ENCODE results near the gene TPRN. TPM values are rescaled to one million over a fixed set of nuclear protein-coding genes. Genes with fewer than 3 reads are reported as not detected.

The TPRN gene
- total RNA-seq, 1 donor from 2014 or later, result 2.8 TPM

DNA sequence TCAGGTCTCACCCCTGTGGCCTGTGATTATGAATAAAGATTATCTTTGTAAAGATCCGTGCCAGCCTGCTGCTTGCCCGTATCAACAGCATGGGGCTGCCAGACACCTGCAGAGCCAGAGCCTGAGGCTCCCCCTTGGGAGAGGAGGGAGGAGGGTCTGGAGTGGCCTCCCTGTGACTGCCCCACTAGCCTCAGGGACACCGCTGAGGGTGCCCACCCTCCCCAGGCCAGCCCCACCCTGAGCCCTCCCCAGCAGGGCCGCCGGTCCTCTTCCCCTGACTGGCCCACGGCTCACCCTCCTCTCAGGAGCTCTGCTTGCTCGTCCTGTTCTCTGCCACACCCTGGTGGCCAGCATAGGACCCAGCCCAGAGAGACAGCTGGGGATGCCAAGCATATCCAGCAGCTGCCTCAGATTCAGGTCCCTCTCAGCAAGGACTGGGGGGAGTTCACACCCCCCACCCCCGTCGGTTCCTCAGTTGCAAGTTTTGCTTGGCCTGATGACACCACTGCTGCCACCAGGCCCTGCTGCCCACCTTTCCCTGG is 10.2 kb downstream of the TPRN start:
- peak overlapping the region in 1 of 2 donors; percentile 91 for H3K4me3 ChIP-seq

DNA sequence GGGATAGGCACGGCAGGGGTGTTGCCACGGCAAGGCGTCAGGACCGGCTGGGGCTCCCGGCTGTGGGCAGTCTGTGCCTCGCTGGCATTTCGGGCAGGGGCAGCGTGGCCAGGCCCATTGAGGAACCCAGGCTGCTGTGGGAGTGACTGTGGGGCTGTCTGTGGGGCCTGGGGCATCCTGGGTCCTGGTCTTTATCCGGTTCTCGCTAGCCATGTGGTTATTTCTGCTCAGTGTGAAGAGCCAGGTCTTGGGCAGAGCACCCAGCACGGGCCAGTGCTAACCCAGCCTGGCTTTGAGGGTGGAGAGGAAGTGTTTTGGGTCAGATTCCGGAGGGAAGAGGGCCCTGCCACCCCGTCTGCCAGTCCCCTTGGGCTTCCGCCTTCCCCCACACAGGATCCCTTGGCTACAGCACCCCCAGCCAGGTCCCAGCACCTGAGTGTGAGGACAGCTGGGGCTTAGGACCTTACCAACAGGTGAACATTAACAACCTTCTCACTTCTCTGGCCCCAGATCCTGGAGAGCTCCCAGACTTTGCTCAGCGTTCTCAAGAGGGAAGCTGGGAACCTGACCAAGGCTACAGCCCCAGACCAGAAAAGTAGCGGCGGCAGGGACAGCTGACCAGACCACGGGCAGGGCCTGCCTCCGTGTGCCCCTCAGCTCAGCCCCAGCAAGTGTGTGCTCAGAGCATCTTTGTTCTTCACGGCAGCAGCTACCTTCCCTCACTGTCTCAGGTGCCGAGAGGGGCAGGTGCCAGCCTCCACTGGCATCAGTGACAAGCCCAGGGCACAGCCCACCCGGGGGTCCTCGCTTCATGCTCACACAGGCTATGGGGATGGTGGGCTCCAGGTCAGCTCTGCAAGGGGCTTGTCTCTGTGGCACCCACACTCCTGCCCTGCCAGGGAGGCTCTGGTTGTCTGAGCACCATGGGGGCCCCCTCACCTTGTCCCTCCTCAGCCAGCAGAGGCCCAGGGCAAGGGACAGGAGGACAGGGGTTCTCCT is 10.9 kb downstream of the TPRN start:
- Histone ChIP-seq H3K27ac (peak overlapping the region; percentile 86 to 89), H3K27me3 (no peaks in the 10 kb centered on the region), H3K9me3 (no peaks in the 10 kb centered on the region), H3K4me1 (peaks cover 23 to 38% of the 10 kb centered on the region in 2 donors), H3K36me3 (peaks cover 22 to 38% of the 10 kb centered on the region in 2 donors), H3K4me3 (peak overlapping the region; percentile 85 to 91)
- DNase-seq (ENCODE audit: low spot score in 2 of 2), result no peak
- TF ChIP-seq, protein P1, sequence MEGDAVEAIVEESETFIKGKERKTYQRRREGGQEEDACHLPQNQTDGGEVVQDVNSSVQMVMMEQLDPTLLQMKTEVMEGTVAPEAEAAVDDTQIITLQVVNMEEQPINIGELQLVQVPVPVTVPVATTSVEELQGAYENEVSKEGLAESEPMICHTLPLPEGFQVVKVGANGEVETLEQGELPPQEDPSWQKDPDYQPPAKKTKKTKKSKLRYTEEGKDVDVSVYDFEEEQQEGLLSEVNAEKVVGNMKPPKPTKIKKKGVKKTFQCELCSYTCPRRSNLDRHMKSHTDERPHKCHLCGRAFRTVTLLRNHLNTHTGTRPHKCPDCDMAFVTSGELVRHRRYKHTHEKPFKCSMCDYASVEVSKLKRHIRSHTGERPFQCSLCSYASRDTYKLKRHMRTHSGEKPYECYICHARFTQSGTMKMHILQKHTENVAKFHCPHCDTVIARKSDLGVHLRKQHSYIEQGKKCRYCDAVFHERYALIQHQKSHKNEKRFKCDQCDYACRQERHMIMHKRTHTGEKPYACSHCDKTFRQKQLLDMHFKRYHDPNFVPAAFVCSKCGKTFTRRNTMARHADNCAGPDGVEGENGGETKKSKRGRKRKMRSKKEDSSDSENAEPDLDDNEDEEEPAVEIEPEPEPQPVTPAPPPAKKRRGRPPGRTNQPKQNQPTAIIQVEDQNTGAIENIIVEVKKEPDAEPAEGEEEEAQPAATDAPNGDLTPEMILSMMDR (IDR thresholded peaks at IDR 0.05), result no peak
- intact Hi-C loops (cut with DNase I), result no loop called here

More for the DNA sequence above, 10.2 kb downstream of the TPRN start:
- H3K4me1 ChIP-seq, result peaks cover 23 to 38% of the 10 kb centered on the region in 2 donors
- peaks cover 19 to 30% of the 10 kb centered on the region in 2 donors for H3K36me3 ChIP-seq
- no peak for DNase-seq (ENCODE audit: low spot score in 2 of 2)
- H3K27me3 ChIP-seq, result no peaks in the 10 kb centered on the region
- H3K27ac ChIP-seq, result peak overlapping the region in 1 of 2 donors; percentile 86
- H3K9me3 ChIP-seq, result no peaks in the 10 kb centered on the region
- TF ChIP-seq, protein P1 (IDR thresholded peaks at IDR 0.05), result no peak
- intact Hi-C loops (cut with DNase I), result no loop called here

DNA sequence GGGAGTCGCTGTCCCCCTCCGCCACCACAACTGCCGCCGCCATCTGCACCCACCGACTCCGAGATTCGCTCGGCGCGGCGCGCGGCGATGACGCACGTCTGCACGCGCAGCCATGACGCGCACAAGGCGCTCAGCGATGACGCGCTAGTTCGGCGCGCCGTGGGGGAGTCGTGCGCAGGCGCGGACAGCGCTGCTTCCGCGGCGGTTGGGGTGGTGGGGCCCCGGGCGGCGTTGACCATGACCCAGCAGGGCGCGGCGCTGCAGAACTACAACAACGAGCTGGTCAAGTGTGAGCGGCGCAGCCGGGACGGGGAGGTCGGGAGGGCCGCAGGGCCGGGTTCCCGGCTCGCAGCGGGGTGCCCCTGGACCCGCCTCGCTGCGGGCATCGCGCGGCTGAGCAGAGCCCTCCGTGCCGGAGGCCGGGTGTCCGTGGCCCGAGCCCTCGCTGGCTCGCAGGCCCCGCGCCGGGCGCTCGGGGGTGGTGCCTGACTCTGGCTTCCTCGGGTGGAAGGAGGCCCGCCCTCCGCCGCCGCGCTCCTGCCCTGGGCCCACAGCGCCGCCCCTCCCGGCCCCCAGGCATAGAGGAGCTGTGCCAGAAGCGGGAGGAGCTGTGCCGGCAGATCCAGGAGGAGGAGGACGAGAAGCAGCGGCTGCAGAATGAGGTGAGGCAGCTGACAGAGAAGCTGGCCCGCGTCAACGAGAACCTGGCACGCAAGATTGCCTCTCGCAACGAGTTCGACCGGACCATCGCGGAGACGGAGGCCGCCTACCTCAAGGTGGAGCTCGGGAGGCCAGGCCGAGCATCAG is 11.8 kb downstream of the TPRN start, which contains the start of the genes ANAPC2 and SSNA1:
Gene ANAPC2 (minus strand): TSS at position 71 of the 807 bp plus-strand sequence. CDS start 28 bp downstream, at position 43.
Gene SSNA1 (plus strand): TSS at position 187 of the 807 bp plus-strand sequence. CDS start 51 bp downstream, at position 238.
- peak; percentile 70 to 95 for DNase-seq (ENCODE audit: low spot score in 2 of 2)
- TF ChIP-seq, protein P1 (IDR thresholded peaks at IDR 0.05), result peak in 2 of 3 experiments; percentile 15 to 35
- Histone ChIP-seq H3K36me3 (peaks cover 31 to 45% of the 10 kb centered on the region in 2 donors), H3K9me3 (no peaks in the 10 kb centered on the region), H3K4me3 (peak within 1 kb of the TSS; percentile 85 to 91), H3K27ac (peak within 1 kb of the TSS; percentile 86 to 89), H3K4me1 (peaks cover 23 to 38% of the 10 kb centered on the region in 2 donors), H3K27me3 (no peaks in the 10 kb centered on the region)
- intact Hi-C loops (cut with DNase I), result loop anchor here (1.0 kb wide), 5 partner anchors 12 to 705 kb away; partner anchors contain the start of genes NDOR1, SEC16A, TMEM203 and TPRN

DNA sequence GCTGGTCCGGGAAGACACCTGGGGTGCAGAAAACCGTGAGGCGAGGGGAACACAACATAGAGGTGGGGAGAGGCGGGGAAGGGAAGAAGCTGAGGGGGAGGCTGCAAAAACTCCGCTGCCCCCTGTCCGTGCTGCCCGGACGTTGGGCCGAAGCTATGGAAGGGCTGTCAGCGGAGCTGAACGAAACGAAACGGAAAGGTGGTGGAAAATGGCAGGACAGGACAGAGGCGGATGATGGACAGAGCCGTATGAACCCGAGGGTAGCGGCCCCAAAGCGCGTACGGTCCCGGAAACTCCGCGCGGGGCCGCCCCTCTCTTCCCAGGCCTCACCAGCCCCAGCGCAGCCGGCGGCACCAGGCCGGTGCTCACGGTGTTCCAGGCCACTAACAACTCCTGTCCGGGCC is 12.5 kb downstream of the TPRN start:
- intact Hi-C loops (cut with DNase I), result loop anchor here (1.0 kb wide), 5 partner anchors 12 to 705 kb away; partner anchors contain the start of genes NDOR1, SEC16A, TMEM203 and TPRN
- TF ChIP-seq, protein P1 (IDR thresholded peaks at IDR 0.05), result no peak
- no peaks in the 10 kb centered on the region for H3K27me3 ChIP-seq
- H3K4me1 ChIP-seq, result peaks cover 23 to 38% of the 10 kb centered on the region in 2 donors
- peak overlapping the region; percentile 85 to 91 for H3K4me3 ChIP-seq
- H3K36me3 ChIP-seq, result peaks cover 38 to 51% of the 10 kb centered on the region in 2 donors
- H3K27ac ChIP-seq, result peak overlapping the region; percentile 86 to 89
- no peaks in the 10 kb centered on the region for H3K9me3 ChIP-seq
- DNase-seq (ENCODE audit: low spot score in 2 of 2), result no peak

DNA sequence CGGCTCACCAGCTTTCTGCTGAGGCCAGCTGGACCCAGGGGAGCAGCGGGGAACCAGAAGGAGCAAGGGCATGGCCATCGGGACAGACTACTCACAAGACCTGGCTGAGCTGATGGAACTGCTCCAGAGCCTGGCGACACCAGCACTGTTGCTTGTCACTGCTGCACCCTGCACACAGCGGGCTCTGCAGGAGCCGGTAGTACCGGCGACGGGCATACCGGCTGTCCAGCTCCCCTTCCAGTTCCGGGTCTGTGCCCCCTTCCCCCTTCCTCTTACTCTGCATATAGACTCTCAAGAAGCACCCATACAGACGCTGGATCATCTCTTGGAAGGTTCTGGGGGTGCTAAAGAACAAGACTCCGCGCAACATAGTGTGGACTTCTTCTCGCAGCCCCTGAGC is 13.2 kb downstream of the TPRN start:
- peaks cover 23 to 38% of the 10 kb centered on the region in 2 donors for H3K4me1 ChIP-seq
- no peaks in the 10 kb centered on the region for H3K27me3 ChIP-seq
- no peak overlapping the region for H3K27ac ChIP-seq
- intact Hi-C loops (cut with DNase I), result no loop called here
- TF ChIP-seq, protein P1 (IDR thresholded peaks at IDR 0.05), result no peak
- peaks cover 44 to 58% of the 10 kb centered on the region in 2 donors for H3K36me3 ChIP-seq
- DNase-seq (ENCODE audit: low spot score in 2 of 2), result no peak
- peak overlapping the region; percentile 85 to 91 for H3K4me3 ChIP-seq
- H3K9me3 ChIP-seq, result no peaks in the 10 kb centered on the region

All from ascending aorta (tissue), 2 donors.